IMR-90 (cell line): ENCODE data around the gene AGXT2. TPM values are rescaled to one million over a fixed set of nuclear protein-coding genes. Genes with fewer than 3 reads are reported as not detected.
A peak's percentile ranks its signal among the peaks of the same experiment; 100 is the strongest.

Source experiments
- ATAC-seq: fragments of 200-7000 bp; cut with Tn5 transposase; 2 replicates; pipeline ENCODE4 v1.9.1; 2020; ENCODE audit warnings: low read depth, mild to moderate bottlenecking, moderate library complexity
- BruUV-seq: library from RNA; stranded (reverse); fragments of 400-500 nt; replicated peaks from 2 replicates; lab custom pipeline; 2021; lab: Mats Ljungman, UMichigan
- CTCF ChIA-PET: fragments of 300-600 bp; formaldehyde crosslinking; extraction: SDS; loops from one replicate; lab custom pipeline; 2021; ENCODE audit warnings: antibody characterized with exemption; lab: Yijun Ruan, JAX
- POLR2A ChIA-PET: fragments of 300-600 bp; sonication (Branson Sonifier 250); formaldehyde crosslinking; loops from one replicate; lab custom pipeline; 2022; ENCODE audit warnings: antibody characterized with exemption; ENCODE audit not compliant: unreplicated experiment; lab: Charles Lee
- DNase-seq: peaks from one replicate; pipeline ENCODE4 v3.0.0; 2013
- H2AFZ ChIP-seq: replicated peaks from 2 replicates; pipeline ENCODE3; 2013; ENCODE audit warnings: low read length, mild to moderate bottlenecking; ENCODE audit not compliant: poor library complexity
- H2AK5ac ChIP-seq: 2 replicates; pipeline ENCODE4 v1.6.1; 2013; ENCODE audit warnings: low read depth, low read length, inconsistent platforms
- H2AK9ac ChIP-seq: replicated peaks from 2 replicates; pipeline ENCODE3; 2013; ENCODE audit warnings: mild to moderate bottlenecking, low read depth, low read length, moderate library complexity; ENCODE audit not compliant: poor library complexity
- H2BK120ac ChIP-seq: 2 replicates; pipeline ENCODE4 v1.6.1; 2013; ENCODE audit warnings: low read depth, low read length, inconsistent platforms
- H2BK15ac ChIP-seq: 3 replicates; pipeline ENCODE4 v1.6.1; 2013; ENCODE audit warnings: low read depth, low read length, inconsistent platforms
- H2BK20ac ChIP-seq: 2 replicates; pipeline ENCODE4 v1.6.1; 2013; ENCODE audit warnings: low read depth, mild to moderate bottlenecking, inconsistent platforms, low read length, moderate library complexity
- H2BK5ac ChIP-seq: 2 replicates; pipeline ENCODE4 v1.6.1; 2013; ENCODE audit warnings: mild to moderate bottlenecking, low read depth, low read length, inconsistent platforms; ENCODE audit not compliant: poor library complexity, severe bottlenecking
- H3K14ac ChIP-seq: replicated peaks from 2 replicates; pipeline ENCODE4 v1.6.1; 2013; ENCODE audit warnings: low read depth, low read length, inconsistent platforms
- H3K18ac ChIP-seq: 2 replicates; pipeline ENCODE4 v1.6.1; 2013; ENCODE audit warnings: low read depth, low read length, control low read depth
- H3K23ac ChIP-seq: 2 replicates; pipeline ENCODE4 v1.6.1; 2013; ENCODE audit warnings: low read depth, low read length, inconsistent platforms
- H3K27ac ChIP-seq: 2 replicates; pipeline ENCODE4 v1.5.1; 2013; ENCODE audit warnings: mild to moderate bottlenecking, control low read depth, low read length; ENCODE audit not compliant: insufficient read depth
- H3K27me3 ChIP-seq: 2 replicates; pipeline ENCODE4 v1.6.1; 2013; ENCODE audit warnings: low read length; ENCODE audit not compliant: control insufficient read depth, insufficient read depth
- H3K36me3 ChIP-seq: 2 replicates; pipeline ENCODE4 v1.6.1; 2013; ENCODE audit warnings: low read length, mixed read lengths; ENCODE audit not compliant: control insufficient read depth, insufficient read depth
- H3K4ac ChIP-seq: 2 replicates; pipeline ENCODE4 v1.6.1; 2013; ENCODE audit warnings: low read depth, low read length, inconsistent platforms
- H3K4me1 ChIP-seq: 2 replicates; pipeline ENCODE4 v1.6.1; 2013; ENCODE audit warnings: low read length, mixed read lengths; ENCODE audit not compliant: control insufficient read depth, insufficient read depth
- H3K4me2 ChIP-seq: 2 replicates; pipeline ENCODE4 v1.6.1; 2013; ENCODE audit warnings: low read depth, mild to moderate bottlenecking, control low read depth, low read length, moderate library complexity
- H3K4me3 ChIP-seq: 2 replicates; pipeline ENCODE4 v1.5.1; 2013; ENCODE audit warnings: low read depth, mild to moderate bottlenecking, control low read depth, low read length, moderate library complexity; ENCODE audit not compliant: insufficient read depth
- H3K56ac ChIP-seq: 2 replicates; pipeline ENCODE4 v1.6.1; 2013; ENCODE audit warnings: low read length, inconsistent platforms; ENCODE audit not compliant: insufficient read depth; ENCODE audit errors: extremely low read depth
- H3K79me1 ChIP-seq, 2 experiments: 2 replicates each; pipeline ENCODE4 v1.6.1; 2013; ENCODE audit warnings: low read length in 2 of 2, inconsistent platforms in 1 of 2, low read depth in 1 of 2
- H3K9ac ChIP-seq: 2 replicates; pipeline ENCODE4 v1.6.1; 2013; ENCODE audit warnings: low read depth, low read length, control low read depth
- H3K9me1 ChIP-seq: 2 replicates; pipeline ENCODE4 v1.6.1; 2013; ENCODE audit warnings: low read length, inconsistent platforms; ENCODE audit not compliant: insufficient read depth
- H3K9me3 ChIP-seq: 2 replicates; pipeline ENCODE4 v1.6.1; 2013; ENCODE audit warnings: low read length; ENCODE audit not compliant: control insufficient read depth, insufficient read depth
- H4K20me1 ChIP-seq: 2 replicates; pipeline ENCODE4 v1.6.1; 2013; ENCODE audit warnings: low read length, inconsistent platforms; ENCODE audit not compliant: insufficient read depth
- H4K5ac ChIP-seq: 2 replicates; pipeline ENCODE4 v1.6.1; 2013; ENCODE audit warnings: mild to moderate bottlenecking, low read depth, low read length, control low read depth
- H4K8ac ChIP-seq, 2 experiments: 2 replicates each; pipeline ENCODE4 v1.6.1; 2013; ENCODE audit warnings: low read depth in 2 of 2, low read length in 2 of 2, control low read depth in 1 of 2, inconsistent platforms in 1 of 2
- H4K91ac ChIP-seq: 2 replicates; pipeline ENCODE4 v1.6.1; 2013; ENCODE audit warnings: low read depth, low read length, inconsistent platforms; ENCODE audit not compliant: insufficient read depth
- WGBS, 2 experiments: methylation state at CpG; one replicate each; pipeline versions ENCODE4 v1.1.5 to v1.1.7; 2013; ENCODE audit warnings: missing lambda C conversion rate in 2 of 2; ENCODE audit not compliant: insufficient read length in 1 of 2; ENCODE audit errors: extremely low coverage in 2 of 2; 5-methylcytosine and 5-hydroxymethylcytosine counted together
- dilution Hi-C: fragments of 300-500 bp; cut with HindIII; formaldehyde crosslinking; loops from one replicate; pipeline ENCODE4 v1.14.3; 2018; ENCODE audit warnings: low sequenced_read_pairs; ENCODE audit not compliant: unreplicated experiment
- in situ Hi-C: fragments of 300-500 bp; cut with MboI; formaldehyde crosslinking; loops from 3 replicates; pipeline ENCODE4 v1.14.3; 2019; ENCODE audit warnings: low sequenced_read_pairs, inconsistent platforms, mixed read lengths
- intact Hi-C: fragments of 100-400 bp; cut with micrococcal nuclease; formaldehyde crosslinking; loops from 2 replicates; pipeline ENCODE4 v1.10.0; 2022
- polyA plus RNA-seq, 3 experiments: library from polyadenylated mRNA; depleted of rRNA; stranded (reverse); fragments of >200 nt; gene quantifications; 2 replicates each; pipeline ENCODE4 v1.2.3, GENCODE V29; 2012; ENCODE audit warnings: low replicate concordance in 1 of 3
- total RNA-seq: library from RNA; depleted of rRNA; stranded (reverse); fragments of >200 nt; gene quantifications from 2 replicates; pipeline ENCODE4 v1.2.3, GENCODE V29; 2012
- TF ChIP-seq, protein P1 (sequence below): fragments of 150-350 bp; IDR thresholded peaks from 2 replicates; pipeline ENCODE4 v1.6.1; 2017; ENCODE audit warnings: mild to moderate bottlenecking, antibody characterized with exemption, low read length, low read depth
- TF ChIP-seq, protein P2 (sequence below): fragments of 150-350 bp; IDR thresholded peaks from 2 replicates; pipeline ENCODE4 v1.6.1; 2016; ENCODE audit warnings: low read depth, mild to moderate bottlenecking, low read length, moderate library complexity, borderline replicate concordance

AGXT2 gene
- total and polyA plus RNA-seq, 2 of the 4 experiments (the other 2 are of a cell fraction) = not detected

DNA sequence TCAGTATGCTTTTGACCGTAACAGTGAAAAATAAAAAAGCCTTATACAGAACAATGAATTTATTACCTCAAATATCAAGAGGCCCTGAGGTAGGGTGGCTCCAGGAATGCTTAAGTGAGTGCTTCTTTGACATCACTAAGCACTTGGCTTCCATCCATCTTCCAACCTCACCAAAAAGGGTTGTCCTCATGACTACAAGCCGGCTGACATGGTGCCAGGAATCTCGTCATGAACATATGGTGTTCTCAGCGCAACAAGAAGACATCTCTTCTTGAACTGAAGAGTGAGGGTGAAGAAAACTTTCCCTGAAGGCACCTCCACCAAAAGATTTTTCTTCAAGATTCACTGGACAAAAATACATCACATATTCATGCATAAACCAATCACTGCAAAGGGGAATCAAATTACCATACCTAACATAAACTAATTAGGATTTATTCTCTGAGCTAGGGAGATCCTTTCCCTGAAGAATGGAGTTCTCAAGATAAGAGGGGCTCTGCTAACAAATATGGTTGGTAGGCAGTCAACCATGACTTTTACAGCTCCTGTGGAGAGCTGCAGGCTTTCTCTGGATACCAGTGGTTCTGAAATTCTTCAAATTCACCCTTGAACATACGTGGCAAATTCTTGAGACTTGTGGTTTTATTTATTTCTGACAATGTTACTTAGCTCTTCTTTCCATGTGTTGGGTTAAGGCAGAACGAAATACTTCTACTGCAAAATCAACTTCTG lies 49.5 kb downstream of the AGXT2 start:
- Histone ChIP-seq H4K8ac (no peak overlapping the region), H2BK20ac (no peak overlapping the region), H4K91ac (no peak overlapping the region), H3K4me1 (0 out of 2 replicates have a peak, but pooled peaks cover 2% of the 10 kb centered on the region), H3K9me1 (no peaks in the 10 kb centered on the region), H3K9ac (no peak overlapping the region), H2BK15ac (no peak overlapping the region), H3K27me3 (peaks cover 20% of the 10 kb centered on the region), H2AK9ac (no peak overlapping the region), H4K5ac (no peak overlapping the region), H3K4me3 (no peak overlapping the region), H3K23ac (no peak overlapping the region), H2BK120ac (no peak overlapping the region), H3K27ac (no peak overlapping the region), H3K56ac (no peak overlapping the region), H4K20me1 (no peaks in the 10 kb centered on the region), H3K4ac (no peak overlapping the region), H2AFZ (no peak overlapping the region), H3K36me3 (no peaks in the 10 kb centered on the region), H3K9me3 (no peaks in the 10 kb centered on the region), H2AK5ac (no peak overlapping the region), H2BK5ac (no peak overlapping the region), H3K4me2 (no peak overlapping the region), H3K14ac (no peak overlapping the region), H3K79me1 (no peaks in the 10 kb centered on the region), H3K18ac (no peak overlapping the region)
- dilution Hi-C loops (no loop called here), intact Hi-C loops (no loop called here), in situ Hi-C loops (no loop called here)
- ChIA-PET POLR2A (no interaction called here), CTCF (no interaction called here)
- no CpG with 5 or more reads among the region's 6 CpGs for WGBS, 2 experiments
- no peak; the same call in 1 of the 2 replicates for ATAC-seq
- no TSS peak for BruUV-seq
- DNase-seq = peak; percentile 66
- TF ChIP-seq, protein P1, sequence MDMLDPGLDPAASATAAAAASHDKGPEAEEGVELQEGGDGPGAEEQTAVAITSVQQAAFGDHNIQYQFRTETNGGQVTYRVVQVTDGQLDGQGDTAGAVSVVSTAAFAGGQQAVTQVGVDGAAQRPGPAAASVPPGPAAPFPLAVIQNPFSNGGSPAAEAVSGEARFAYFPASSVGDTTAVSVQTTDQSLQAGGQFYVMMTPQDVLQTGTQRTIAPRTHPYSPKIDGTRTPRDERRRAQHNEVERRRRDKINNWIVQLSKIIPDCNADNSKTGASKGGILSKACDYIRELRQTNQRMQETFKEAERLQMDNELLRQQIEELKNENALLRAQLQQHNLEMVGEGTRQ = no peak
- TF ChIP-seq, protein P2, sequence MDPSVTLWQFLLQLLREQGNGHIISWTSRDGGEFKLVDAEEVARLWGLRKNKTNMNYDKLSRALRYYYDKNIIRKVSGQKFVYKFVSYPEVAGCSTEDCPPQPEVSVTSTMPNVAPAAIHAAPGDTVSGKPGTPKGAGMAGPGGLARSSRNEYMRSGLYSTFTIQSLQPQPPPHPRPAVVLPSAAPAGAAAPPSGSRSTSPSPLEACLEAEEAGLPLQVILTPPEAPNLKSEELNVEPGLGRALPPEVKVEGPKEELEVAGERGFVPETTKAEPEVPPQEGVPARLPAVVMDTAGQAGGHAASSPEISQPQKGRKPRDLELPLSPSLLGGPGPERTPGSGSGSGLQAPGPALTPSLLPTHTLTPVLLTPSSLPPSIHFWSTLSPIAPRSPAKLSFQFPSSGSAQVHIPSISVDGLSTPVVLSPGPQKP = no peak
